GM23248 (cell line): ENCODE measurements around the gene ATP2A3. TPM values are rescaled to one million over a fixed set of nuclear protein-coding genes. Genes with fewer than 3 reads are reported as not detected.

Experiments used
- DNase-seq: peaks from one replicate; pipeline ENCODE4 v3.0.0-alpha.2; 2015
- H2AFZ ChIP-seq: fragments of 200-600 bp; sonication (generic); 2 replicates; pipeline ENCODE4 v1.6.1; 2016; ENCODE audit warnings: antibody characterized with exemption
- H3F3A ChIP-seq: fragments of 200-600 bp; sonication (generic); 2 replicates; pipeline ENCODE4 v1.6.1; 2016; ENCODE audit warnings: mild to moderate bottlenecking, antibody characterized with exemption, mixed run types; ENCODE audit not compliant: insufficient read depth
- H3K27ac ChIP-seq: fragments of 200-600 bp; sonication (generic); 2 replicates; pipeline ENCODE4 v1.5.1; 2016; ENCODE audit warnings: mild to moderate bottlenecking
- H3K27me3 ChIP-seq: fragments of 200-600 bp; sonication (generic); replicated peaks from 2 replicates; pipeline ENCODE4 v1.6.1; 2016; ENCODE audit warnings: mild to moderate bottlenecking; ENCODE audit not compliant: insufficient read depth
- H3K36me3 ChIP-seq: fragments of 200-600 bp; sonication (generic); 2 replicates; pipeline ENCODE4 v1.6.1; 2016; ENCODE audit warnings: low read depth, mild to moderate bottlenecking
- H3K4me1 ChIP-seq: fragments of 200-600 bp; sonication (generic); 2 replicates; pipeline ENCODE4 v1.6.1; 2016; ENCODE audit warnings: mild to moderate bottlenecking; ENCODE audit not compliant: insufficient read depth
- H3K4me2 ChIP-seq: fragments of 200-600 bp; sonication (generic); one replicate; pipeline ENCODE4 v1.6.1; 2016; ENCODE audit warnings: mild to moderate bottlenecking; ENCODE audit not compliant: unreplicated experiment
- H3K4me3 ChIP-seq: fragments of 200-600 bp; sonication (generic); 2 replicates; pipeline ENCODE4 v1.5.1; 2016; ENCODE audit warnings: mild to moderate bottlenecking
- H3K79me2 ChIP-seq: fragments of 200-600 bp; sonication (generic); 2 replicates; pipeline ENCODE4 v1.6.1; 2016; ENCODE audit warnings: mild to moderate bottlenecking; ENCODE audit not compliant: insufficient read depth
- H3K9ac ChIP-seq: fragments of 200-600 bp; sonication (generic); 2 replicates; pipeline ENCODE4 v1.6.1; 2016; ENCODE audit warnings: mild to moderate bottlenecking
- H3K9me2 ChIP-seq: fragments of 200-600 bp; sonication (generic); 2 replicates; pipeline ENCODE4 v1.6.1; 2016; ENCODE audit warnings: mixed run types, mild to moderate bottlenecking, moderate library complexity; ENCODE audit not compliant: insufficient read depth
- H3K9me3 ChIP-seq: fragments of 200-600 bp; sonication (generic); one replicate; pipeline ENCODE4 v1.6.1; 2017; ENCODE audit warnings: low read depth
- H4K20me1 ChIP-seq: fragments of 200-600 bp; sonication (generic); 2 replicates; pipeline ENCODE4 v1.6.0; 2016; ENCODE audit not compliant: insufficient read depth
- EZH2 ChIP-seq: fragments of 200-600 bp; sonication (generic); IDR thresholded peaks from 2 replicates; pipeline ENCODE4 v1.6.1; 2018; ENCODE audit warnings: antibody characterized with exemption, mild to moderate bottlenecking; ENCODE audit not compliant: insufficient read depth, poor library complexity, severe bottlenecking
- EZH2phosphoT487 ChIP-seq: fragments of 200-600 bp; sonication (generic); IDR thresholded peaks from 2 replicates; pipeline ENCODE4 v1.6.1; 2018; ENCODE audit warnings: antibody characterized with exemption, moderate library complexity, mild to moderate bottlenecking, low read depth; ENCODE audit not compliant: insufficient read depth
- WGBS, 2 experiments: methylation state at CpG; one replicate each; pipeline ENCODE4 v1.1.6; 2015 to 2017; ENCODE audit warnings: low lambda C conversion rate in 2 of 2, low coverage in 1 of 2; ENCODE audit errors: missing lambda C conversion rate in 2 of 2; 5-methylcytosine and 5-hydroxymethylcytosine counted together
- in situ Hi-C: fragments of 300-500 bp; cut with MboI; formaldehyde crosslinking; loops from 2 replicates; pipeline ENCODE4 v1.15.0; 2020
- polyA plus RNA-seq: library from polyadenylated mRNA; unstranded; fragments of >200 nt; fragmentation: Nextera tagmentation; extraction: Ambion mirVana; gene quantifications from 2 replicates; pipeline ENCODE4 v1.2.1, GENCODE V29; 2016
- total RNA-seq: library from RNA; depleted of rRNA; stranded (reverse); fragments of >200 nt; shearing (Covaris generic); gene quantifications from 2 replicates; pipeline ENCODE4 v1.2.3, GENCODE V29; 2014

ATP2A3 gene
- total and polyA plus RNA-seq, 2 experiments from 2014 or later, result 0.81 to 0.86 TPM

DNA sequence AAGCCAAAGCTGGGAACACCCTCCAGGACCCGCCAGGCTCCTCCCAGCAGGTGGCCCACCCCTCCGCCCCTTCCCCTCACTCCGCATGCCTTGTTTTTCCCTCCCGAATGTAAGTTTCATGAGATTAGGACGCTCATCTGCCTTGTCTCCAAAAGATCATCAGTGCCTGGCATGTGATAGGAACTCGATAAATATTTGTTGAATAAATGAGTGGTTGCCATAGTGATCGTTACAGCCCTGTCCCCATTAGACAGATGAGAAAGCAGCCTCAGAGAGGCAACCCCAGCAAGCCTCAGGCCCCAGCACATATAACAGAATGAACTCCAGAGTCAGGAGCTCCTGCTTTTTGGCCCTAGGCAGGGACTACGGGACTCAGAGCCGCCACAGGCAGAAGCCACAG, 76.4 kb downstream of the ATP2A3 start:
- H3K4me3 ChIP-seq, result no peak overlapping the region
- in situ Hi-C loops, result no loop called here
- peaks cover 17% of the 10 kb centered on the region for H3K79me2 ChIP-seq
- TF ChIP-seq EZH2phosphoT487, result no peak
- no peak for TF ChIP-seq EZH2
- peaks cover 33% of the 10 kb centered on the region for H3F3A ChIP-seq
- H3K27me3 ChIP-seq, result no peaks in the 10 kb centered on the region
- peaks cover 47% of the 10 kb centered on the region for H3K4me1 ChIP-seq
- no peaks in the 10 kb centered on the region for H3K9me3 ChIP-seq
- H4K20me1 ChIP-seq, result no peaks in the 10 kb centered on the region
- H3K4me2 ChIP-seq, result peak overlapping the region; percentile 31
- H2AFZ ChIP-seq, result peak overlapping the region; percentile 54
- peak; percentile 30 for DNase-seq
- H3K9ac ChIP-seq, result peak overlapping the region; percentile 79
- peak overlapping the region; percentile 96 for H3K27ac ChIP-seq
- H3K9me2 ChIP-seq, result no peaks in the 10 kb centered on the region
- 32 to 43% methylated on average over 9 of the region's 9 CpGs for WGBS, 2 experiments
- no peaks in the 10 kb centered on the region for H3K36me3 ChIP-seq

DNA sequence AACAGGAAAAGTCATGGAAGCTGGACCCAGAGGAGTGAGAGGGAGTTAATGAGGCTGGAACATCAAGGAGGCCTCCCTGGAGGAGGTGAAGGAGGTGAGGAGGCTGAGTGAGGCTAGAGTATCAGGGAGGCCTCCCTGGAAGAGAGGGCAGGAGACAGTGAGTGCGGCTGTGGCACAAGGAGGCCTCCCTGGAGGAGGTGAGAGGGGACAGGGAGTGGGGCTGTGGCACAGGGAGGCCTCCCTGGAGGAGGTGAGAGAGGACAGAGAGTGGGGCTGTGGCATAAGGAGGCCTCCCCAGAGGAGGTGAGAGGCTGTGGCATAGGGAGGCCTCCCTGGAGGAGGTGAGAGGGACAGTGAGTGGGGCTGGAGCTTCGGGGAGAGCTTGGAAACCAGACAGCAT, 76.8 kb downstream of the ATP2A3 start:
- in situ Hi-C loops, result no loop called here
- Histone ChIP-seq H3K4me1 (peaks cover 47% of the 10 kb centered on the region), H3K27ac (peak overlapping the region; percentile 96; the same call in 1 of the 2 replicates), H3K4me3 (no peak overlapping the region), H3K36me3 (no peaks in the 10 kb centered on the region), H3F3A (peaks cover 33% of the 10 kb centered on the region), H3K27me3 (no peaks in the 10 kb centered on the region), H3K9me2 (no peaks in the 10 kb centered on the region), H3K4me2 (no peak overlapping the region), H3K9ac (peak overlapping the region; percentile 79), H3K79me2 (peaks cover 17% of the 10 kb centered on the region), H3K9me3 (no peaks in the 10 kb centered on the region), H4K20me1 (no peaks in the 10 kb centered on the region), H2AFZ (no peak overlapping the region)
- no peak for TF ChIP-seq EZH2phosphoT487
- no peak for TF ChIP-seq EZH2
- no peak for DNase-seq
- 60 to 100% methylated on average over 1 to 2 of the region's 2 CpGs for WGBS, 2 experiments

DNA sequence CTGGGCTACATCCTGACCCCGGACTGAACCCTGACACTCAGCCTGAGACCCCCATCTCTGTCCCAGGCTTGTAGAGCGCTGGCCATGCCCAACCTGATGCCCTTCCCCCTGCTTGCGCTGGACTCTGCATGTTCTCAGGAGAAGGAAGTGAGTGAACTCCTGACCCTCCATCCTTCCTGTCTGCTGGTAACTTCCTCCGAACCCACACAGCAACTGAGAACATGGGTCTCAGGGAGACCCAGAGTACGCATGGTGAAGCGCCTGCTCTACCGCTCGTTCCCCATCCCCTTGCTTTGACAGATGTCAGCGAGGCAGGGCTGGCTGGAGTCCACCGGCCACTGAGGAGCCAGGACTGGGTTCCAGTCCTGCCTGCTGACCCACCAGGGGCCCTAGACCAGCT, 77.5 kb downstream of the ATP2A3 start:
- H2AFZ ChIP-seq, result no peak overlapping the region
- WGBS, 2 experiments, result 91 to 94% methylated on average over 10 of the region's 10 CpGs
- H3K9me2 ChIP-seq, result no peaks in the 10 kb centered on the region
- peaks cover 46% of the 10 kb centered on the region for H3K4me1 ChIP-seq
- no peak for TF ChIP-seq EZH2phosphoT487
- TF ChIP-seq EZH2, result no peak
- DNase-seq, result no peak
- peaks cover 17% of the 10 kb centered on the region for H3K79me2 ChIP-seq
- no peaks in the 10 kb centered on the region for H3K9me3 ChIP-seq
- H3K4me2 ChIP-seq, result no peak overlapping the region
- H3K27ac ChIP-seq, result no peak overlapping the region
- no peaks in the 10 kb centered on the region for H4K20me1 ChIP-seq
- no peak overlapping the region for H3K9ac ChIP-seq
- no peak overlapping the region for H3K4me3 ChIP-seq
- no peaks in the 10 kb centered on the region for H3K36me3 ChIP-seq
- in situ Hi-C loops, result no loop called here
- H3K27me3 ChIP-seq, result no peaks in the 10 kb centered on the region
- H3F3A ChIP-seq, result peaks cover 32% of the 10 kb centered on the region

DNA sequence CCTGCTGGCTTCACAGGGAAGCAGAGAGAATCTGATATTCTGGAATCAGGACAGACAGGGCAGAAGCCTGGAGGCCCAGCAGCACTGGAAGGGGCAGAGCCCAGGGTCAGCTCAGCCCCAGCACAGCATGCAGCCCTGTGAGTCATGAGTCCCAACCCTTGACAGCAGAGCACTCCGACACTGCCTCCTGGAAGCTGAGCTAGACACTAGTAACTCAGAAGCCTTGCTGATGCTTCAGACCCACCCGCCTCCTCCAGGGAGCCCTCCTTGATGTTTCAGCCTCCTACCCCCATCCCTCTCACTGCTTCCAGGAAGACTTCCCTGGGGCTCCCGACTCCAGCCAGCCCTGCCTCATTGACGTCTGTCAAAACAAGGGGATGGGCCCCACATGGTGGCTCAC, 78.3 kb downstream of the ATP2A3 start:
- H3K79me2 ChIP-seq, result peaks cover 17% of the 10 kb centered on the region
- peaks cover 38% of the 10 kb centered on the region for H3K4me1 ChIP-seq
- no peak overlapping the region for H3K4me3 ChIP-seq
- H3K27me3 ChIP-seq, result no peaks in the 10 kb centered on the region
- no peaks in the 10 kb centered on the region for H3K9me2 ChIP-seq
- no peaks in the 10 kb centered on the region for H3K36me3 ChIP-seq
- no peaks in the 10 kb centered on the region for H3K9me3 ChIP-seq
- peak overlapping the region; percentile 46 for H3K9ac ChIP-seq
- H4K20me1 ChIP-seq, result no peaks in the 10 kb centered on the region
- peaks cover 24% of the 10 kb centered on the region for H3F3A ChIP-seq
- no peak overlapping the region for H2AFZ ChIP-seq
- in situ Hi-C loops, result no loop called here
- 62 to 80% methylated on average over 4 of the region's 4 CpGs for WGBS, 2 experiments
- TF ChIP-seq EZH2, result no peak
- TF ChIP-seq EZH2phosphoT487, result no peak
- DNase-seq, result peak; percentile 85
- H3K27ac ChIP-seq, result no peak overlapping the region
- no peak overlapping the region for H3K4me2 ChIP-seq

DNA sequence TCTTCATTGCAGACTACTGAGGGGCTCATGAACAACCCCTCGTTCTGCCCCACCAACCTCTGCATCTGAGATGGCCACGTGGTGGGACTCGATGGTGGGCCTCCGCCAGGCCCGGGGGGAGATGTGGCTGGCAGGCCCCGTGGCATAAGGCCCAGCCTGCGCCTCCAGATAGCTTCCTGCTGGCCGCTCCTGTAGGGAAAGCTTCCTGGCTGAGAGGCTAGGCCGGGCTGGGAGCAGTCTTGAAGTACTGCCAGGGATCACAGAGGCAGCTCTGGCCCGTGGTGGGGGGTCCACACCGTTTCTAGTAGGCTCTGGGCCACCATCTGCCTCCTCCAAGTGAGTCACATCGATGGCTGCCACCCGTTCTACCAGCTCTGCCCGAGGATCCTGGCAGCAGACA, 79.0 kb downstream of the ATP2A3 start:
- no peaks in the 10 kb centered on the region for H4K20me1 ChIP-seq
- in situ Hi-C loops, result no loop called here
- peaks cover 17% of the 10 kb centered on the region for H3K79me2 ChIP-seq
- WGBS, 2 experiments, result 74 to 76% methylated on average over 12 to 14 of the region's 14 CpGs
- no peaks in the 10 kb centered on the region for H3K36me3 ChIP-seq
- H3K4me3 ChIP-seq, result no peak overlapping the region
- no peaks in the 10 kb centered on the region for H3K9me2 ChIP-seq
- no peaks in the 10 kb centered on the region for H3K27me3 ChIP-seq
- H3K4me1 ChIP-seq, result peaks cover 31% of the 10 kb centered on the region
- no peak overlapping the region for H3K27ac ChIP-seq
- TF ChIP-seq EZH2, result no peak
- TF ChIP-seq EZH2phosphoT487, result no peak
- no peak overlapping the region for H2AFZ ChIP-seq
- no peak overlapping the region for H3K4me2 ChIP-seq
- no peak for DNase-seq
- no peaks in the 10 kb centered on the region for H3K9me3 ChIP-seq
- peaks cover 17% of the 10 kb centered on the region for H3F3A ChIP-seq
- H3K9ac ChIP-seq, result peak overlapping the region; percentile 46
